ENCODE data around the gene SUMO3. TPM values are rescaled to one million over a fixed set of nuclear protein-coding genes. Genes with fewer than 3 reads are reported as not detected.

Gene SUMO3
- total and polyA plus RNA-seq, 2 donors (not counting 1 experiment from before 2014, with no cell fraction given) = 96.3 to 190 TPM

DNA sequence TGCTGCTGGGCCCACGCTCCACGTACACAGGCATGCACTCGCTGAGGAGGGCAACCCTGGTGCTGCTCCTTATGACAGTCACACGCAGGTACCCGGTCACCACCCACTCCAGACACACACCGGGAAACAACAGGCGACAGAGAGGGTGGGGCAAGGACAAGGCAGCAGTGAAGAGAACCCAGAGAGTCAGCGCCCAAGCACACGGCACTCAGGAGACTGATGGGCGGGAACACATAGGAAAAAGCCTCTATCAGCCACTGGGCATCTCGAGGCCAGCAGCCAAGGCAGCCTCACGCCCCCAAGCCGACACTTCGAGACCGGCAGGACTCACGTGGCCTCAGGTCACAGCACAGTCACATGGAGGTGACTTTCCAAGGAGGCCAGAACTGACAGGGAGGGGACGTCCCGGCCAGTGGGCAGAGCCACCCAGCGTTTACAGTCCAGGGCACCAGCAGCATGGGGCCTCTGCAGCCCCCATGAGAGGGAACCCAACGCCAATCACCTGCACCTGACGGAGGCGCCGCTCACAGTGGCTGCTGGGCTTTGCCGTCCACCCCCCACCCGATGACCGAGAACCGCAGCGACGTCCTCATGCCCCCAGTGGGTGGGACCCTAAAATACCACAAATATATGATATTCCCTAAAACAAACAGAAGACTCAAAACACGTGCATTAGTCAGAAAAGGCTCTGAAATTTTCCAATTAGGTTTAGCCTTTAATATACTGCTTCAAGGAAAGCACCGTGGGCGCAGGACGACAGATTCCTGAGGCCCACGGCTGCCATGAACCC, 35.9 kb upstream of the SUMO3 start:
- Histone ChIP-seq H3K27ac (ENCODE audit: insufficient read depth, low read length) (no peak overlapping the region), H3K4me1 (ENCODE audit: control insufficient read depth, extremely low read depth, insufficient read depth, low read length) (no peaks in the 10 kb centered on the region), H3K4me2 (ENCODE audit: extremely low read depth, insufficient read depth, low read length) (no peak overlapping the region), H2AFZ (ENCODE audit: low read length) (no peak overlapping the region), H3K9me3 (ENCODE audit: control insufficient read depth, insufficient read depth, low read depth, low read length) (no peaks in the 10 kb centered on the region), H3K4me3 (replicated peaks in 1 of 4; ENCODE audit: control extremely low read depth in 1 of 4, insufficient read depth in 1 of 4, low read depth in 3 of 4, low read length in 4 of 4) (no peak overlapping the region), H3K36me3 (ENCODE audit: control insufficient read depth, insufficient read depth, low read length) (peaks cover 46% of the 10 kb centered on the region), H4K20me1 (ENCODE audit: control insufficient read depth, extremely low read depth, insufficient read depth, low read length) (no peaks in the 10 kb centered on the region), H3K9ac (ENCODE audit: insufficient read depth, low read length) (no peak overlapping the region), H3K27me3 (ENCODE audit: control insufficient read depth, insufficient read depth, low read length) (no peaks in the 10 kb centered on the region), H3K79me2 (ENCODE audit: control insufficient read depth, insufficient read depth, low read length) (peaks cover 25% of the 10 kb centered on the region)
- DNase-seq (ENCODE audit: low read depth in 2 of 2) = no peak
- TF ChIP-seq, protein P1, sequence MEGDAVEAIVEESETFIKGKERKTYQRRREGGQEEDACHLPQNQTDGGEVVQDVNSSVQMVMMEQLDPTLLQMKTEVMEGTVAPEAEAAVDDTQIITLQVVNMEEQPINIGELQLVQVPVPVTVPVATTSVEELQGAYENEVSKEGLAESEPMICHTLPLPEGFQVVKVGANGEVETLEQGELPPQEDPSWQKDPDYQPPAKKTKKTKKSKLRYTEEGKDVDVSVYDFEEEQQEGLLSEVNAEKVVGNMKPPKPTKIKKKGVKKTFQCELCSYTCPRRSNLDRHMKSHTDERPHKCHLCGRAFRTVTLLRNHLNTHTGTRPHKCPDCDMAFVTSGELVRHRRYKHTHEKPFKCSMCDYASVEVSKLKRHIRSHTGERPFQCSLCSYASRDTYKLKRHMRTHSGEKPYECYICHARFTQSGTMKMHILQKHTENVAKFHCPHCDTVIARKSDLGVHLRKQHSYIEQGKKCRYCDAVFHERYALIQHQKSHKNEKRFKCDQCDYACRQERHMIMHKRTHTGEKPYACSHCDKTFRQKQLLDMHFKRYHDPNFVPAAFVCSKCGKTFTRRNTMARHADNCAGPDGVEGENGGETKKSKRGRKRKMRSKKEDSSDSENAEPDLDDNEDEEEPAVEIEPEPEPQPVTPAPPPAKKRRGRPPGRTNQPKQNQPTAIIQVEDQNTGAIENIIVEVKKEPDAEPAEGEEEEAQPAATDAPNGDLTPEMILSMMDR (conservative IDR thresholded peaks at IDR 0.05 in 1 of 2, IDR thresholded peaks at IDR 0.05 in 1 of 2; ENCODE audit: low read depth in 1 of 2, low read length in 2 of 2) = no peak
- TF ChIP-seq EZH2 (IDR thresholded peaks at IDR 0.05; ENCODE audit: low read length, missing control alignments) = no peak

DNA sequence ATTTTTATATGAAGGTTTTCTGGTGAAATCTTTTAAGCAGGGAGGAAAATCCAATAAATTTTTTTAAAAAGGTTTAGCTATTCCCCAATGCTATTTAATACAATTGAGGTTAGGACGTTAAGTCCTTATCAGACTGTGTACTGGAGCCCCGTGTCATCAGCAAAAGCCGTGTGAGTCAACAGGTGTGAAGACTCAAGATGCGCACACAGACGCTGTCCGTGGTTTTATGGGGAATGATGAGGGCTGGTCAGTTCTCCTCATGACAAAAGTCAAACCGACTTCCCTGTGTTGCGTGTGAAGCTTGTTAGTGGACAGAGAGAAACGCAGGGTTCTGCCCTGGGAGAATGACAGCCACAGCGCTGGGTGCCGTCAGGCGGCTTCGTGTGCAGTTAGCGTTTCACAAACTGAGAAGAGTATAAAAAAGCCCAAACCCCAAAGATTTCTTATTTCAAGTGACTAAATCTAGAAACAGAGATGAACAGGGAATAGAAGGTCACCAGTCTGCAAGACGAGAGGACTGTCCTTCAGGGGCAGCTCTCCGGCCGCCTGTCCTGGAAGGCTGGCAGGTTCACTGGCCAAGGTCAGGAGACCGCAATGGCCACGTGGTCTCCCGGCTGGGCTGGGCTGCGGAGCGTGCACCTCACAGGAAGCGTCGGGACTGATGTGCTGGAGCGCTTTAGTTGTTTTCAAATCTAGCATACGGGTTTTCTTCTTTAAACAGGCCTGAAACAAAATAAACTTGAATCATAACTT, 33.2 kb upstream of the SUMO3 start:
- H3K9me3 ChIP-seq (ENCODE audit: control insufficient read depth, insufficient read depth, low read depth, low read length) = no peaks in the 10 kb centered on the region
- H3K4me3 ChIP-seq (replicated peaks in 1 of 4; ENCODE audit: control extremely low read depth in 1 of 4, insufficient read depth in 1 of 4, low read depth in 3 of 4, low read length in 4 of 4) = no peak overlapping the region
- H3K27ac ChIP-seq (ENCODE audit: insufficient read depth, low read length) = no peak overlapping the region
- H3K36me3 ChIP-seq (ENCODE audit: control insufficient read depth, insufficient read depth, low read length) = peaks cover 39% of the 10 kb centered on the region
- peaks cover 11% of the 10 kb centered on the region for H3K79me2 ChIP-seq (ENCODE audit: control insufficient read depth, insufficient read depth, low read length)
- H3K4me1 ChIP-seq (ENCODE audit: control insufficient read depth, extremely low read depth, insufficient read depth, low read length) = peaks cover 9% of the 10 kb centered on the region
- no peaks in the 10 kb centered on the region for H3K27me3 ChIP-seq (ENCODE audit: control insufficient read depth, insufficient read depth, low read length)
- no peak overlapping the region for H2AFZ ChIP-seq (ENCODE audit: low read length)
- DNase-seq (ENCODE audit: low read depth in 2 of 2) = no peak
- H3K4me2 ChIP-seq (ENCODE audit: extremely low read depth, insufficient read depth, low read length) = no peak overlapping the region
- no peak overlapping the region for H3K9ac ChIP-seq (ENCODE audit: insufficient read depth, low read length)
- TF ChIP-seq, protein P1 (conservative IDR thresholded peaks at IDR 0.05 in 1 of 2, IDR thresholded peaks at IDR 0.05 in 1 of 2; ENCODE audit: low read depth in 1 of 2, low read length in 2 of 2) = no peak
- no peak for TF ChIP-seq EZH2 (IDR thresholded peaks at IDR 0.05; ENCODE audit: low read length, missing control alignments)
- no peaks in the 10 kb centered on the region for H4K20me1 ChIP-seq (ENCODE audit: control insufficient read depth, extremely low read depth, insufficient read depth, low read length)

DNA sequence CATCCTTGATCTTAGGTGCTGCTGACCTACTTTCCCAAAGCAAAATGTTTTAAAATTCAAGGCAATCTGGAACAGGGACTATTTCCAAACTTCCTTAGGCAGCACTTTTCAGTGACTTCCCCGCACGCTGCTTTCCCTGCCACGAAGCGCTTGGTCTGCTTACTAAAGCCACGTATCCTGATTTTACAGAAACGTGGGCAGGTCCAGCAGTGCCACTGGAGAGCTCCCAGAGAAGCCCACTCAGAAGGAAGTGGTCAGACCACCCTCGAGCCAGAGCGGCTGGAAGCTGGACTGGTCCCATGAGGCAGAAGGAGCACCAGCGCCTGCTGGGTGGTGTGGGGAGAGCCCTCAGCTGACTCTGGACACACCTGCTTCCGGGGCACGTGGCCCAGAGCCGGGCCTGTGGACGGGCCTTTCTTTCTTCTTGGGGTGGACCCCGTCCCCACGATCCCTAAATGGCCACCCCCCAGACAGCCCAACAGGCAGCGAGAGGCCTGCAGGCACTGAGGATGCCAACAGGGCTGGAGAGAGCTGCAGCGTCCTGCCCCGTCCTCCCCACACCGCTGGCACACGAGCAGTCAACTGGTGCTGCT, 32.4 kb upstream of the SUMO3 start:
- Histone ChIP-seq H3K4me1 (ENCODE audit: control insufficient read depth, extremely low read depth, insufficient read depth, low read length) (peaks cover 13% of the 10 kb centered on the region), H3K9me3 (ENCODE audit: control insufficient read depth, insufficient read depth, low read depth, low read length) (no peaks in the 10 kb centered on the region), H3K4me3 (replicated peaks in 1 of 4; ENCODE audit: control extremely low read depth in 1 of 4, insufficient read depth in 1 of 4, low read depth in 3 of 4, low read length in 4 of 4) (no peak overlapping the region), H3K36me3 (ENCODE audit: control insufficient read depth, insufficient read depth, low read length) (peaks cover 35% of the 10 kb centered on the region), H2AFZ (ENCODE audit: low read length) (no peak overlapping the region), H4K20me1 (ENCODE audit: control insufficient read depth, extremely low read depth, insufficient read depth, low read length) (no peaks in the 10 kb centered on the region), H3K79me2 (ENCODE audit: control insufficient read depth, insufficient read depth, low read length) (peaks cover 10% of the 10 kb centered on the region), H3K4me2 (ENCODE audit: extremely low read depth, insufficient read depth, low read length) (no peak overlapping the region), H3K27ac (ENCODE audit: insufficient read depth, low read length) (no peak overlapping the region), H3K9ac (ENCODE audit: insufficient read depth, low read length) (no peak overlapping the region), H3K27me3 (ENCODE audit: control insufficient read depth, insufficient read depth, low read length) (no peaks in the 10 kb centered on the region)
- DNase-seq (ENCODE audit: low read depth in 2 of 2) = no peak
- TF ChIP-seq, protein P1 (conservative IDR thresholded peaks at IDR 0.05 in 1 of 2, IDR thresholded peaks at IDR 0.05 in 1 of 2; ENCODE audit: low read depth in 1 of 2, low read length in 2 of 2) = no peak
- TF ChIP-seq EZH2 (IDR thresholded peaks at IDR 0.05; ENCODE audit: low read length, missing control alignments) = no peak

Data from fibroblast of lung (primary cell).